Activated CD8-positive, alpha-beta memory T cell treated with anti-CD3 and anti-CD28 coated beads, Interleukin-2, amount 50 U/mL, for 4 hours (primary cell): ENCODE measurements around the gene DOCK6.
"Not testable (repeated sequence)": the region's sequence is repeated elsewhere in the genome, so short reads cannot be mapped to it uniquely, and the experiment has no call there.

ENCODE experiments used
- DNase-seq: peaks from one replicate; pipeline ENCODE4 v3.0.0-alpha.2; 2020

DOCK6 gene

GRCh38 chr19:11194173-11194572 lies 68.2 kb downstream of the DOCK6 start:
- DNase-seq = no peak

GRCh38 chr19:11192957-11193939 lies 69.1 kb downstream of the DOCK6 start:
- no peak for DNase-seq

GRCh38 chr19:11191934-11192333 lies 70.4 kb downstream of the DOCK6 start:
- no peak for DNase-seq

GRCh38 chr19:11191273-11191755 lies 71.0 kb downstream of the DOCK6 start:
- DNase-seq = no peak

- DNase-seq = no peak
Measured at GRCh38 chr19:11190501-11190900, 71.8 kb downstream of the DOCK6 start.

- no peak for DNase-seq
Measured at GRCh38 chr19:11187441-11187840, 74.9 kb downstream of the DOCK6 start.

- DNase-seq = no peak
Measured at GRCh38 chr19:11182994-11183393, 79.3 kb downstream of the DOCK6 start.

GRCh38 chr19:11181488-11181887 lies 80.8 kb downstream of the DOCK6 start:
- no peak for DNase-seq

GRCh38 chr19:11180975-11181374 lies 81.3 kb downstream of the DOCK6 start:
- DNase-seq = not testable (repeated sequence)

GRCh38 chr19:11180346-11180745 lies 82.0 kb downstream of the DOCK6 start:
- DNase-seq = no peak

- no peak for DNase-seq
Measured at GRCh38 chr19:11179716-11180297, 82.5 kb downstream of the DOCK6 start.

GRCh38 chr19:11179145-11179465 lies 83.2 kb downstream of the DOCK6 start:
- not testable (repeated sequence) for DNase-seq

GRCh38 chr19:11177592-11177991 lies 84.7 kb downstream of the DOCK6 start:
- no peak for DNase-seq

- DNase-seq = no peak
Measured at GRCh38 chr19:11176466-11177193, 85.7 kb downstream of the DOCK6 start.

GRCh38 chr19:11175920-11176319 lies 86.4 kb downstream of the DOCK6 start:
- no peak for DNase-seq

GRCh38 chr19:11174336-11174735 lies 88.0 kb downstream of the DOCK6 start:
- DNase-seq = no peak

GRCh38 chr19:11173516-11174155 lies 88.7 kb downstream of the DOCK6 start:
- DNase-seq = no peak

- no peak for DNase-seq
Measured at GRCh38 chr19:11172576-11172975, 89.7 kb downstream of the DOCK6 start.

GRCh38 chr19:11171144-11171543 lies 91.2 kb downstream of the DOCK6 start:
- no peak for DNase-seq

- DNase-seq = no peak
Measured at GRCh38 chr19:11169896-11170678, 92.2 kb downstream of the DOCK6 start.

GRCh38 chr19:11168568-11168967 lies 93.8 kb downstream of the DOCK6 start:
- no peak for DNase-seq
